HL-60/S4 treated with retinoic acid at 250 ng/mL for 4 days and 3 days (cell line): ENCODE data around the gene CD99L2.
"Not testable (repeated sequence)": the region's sequence is repeated elsewhere in the genome, so short reads cannot be mapped to it uniquely, and the experiment has no call there.

Source experiments
- in situ Hi-C: fragments of 300-500 bp; cut with MboI; formaldehyde crosslinking; loops from 2 replicates; pipeline ENCODE4 v1.7.0; 2022; ENCODE audit warnings: low sequenced_read_pairs

The CD99L2 gene

GRCh38 chrX:150897421-150898320 is 797 bp downstream of the CD99L2 start:
- in situ Hi-C loops = no loop called here

GRCh38 chrX:150896632-150897031 is 1.8 kb downstream of the CD99L2 start:
- in situ Hi-C loops = no loop called here

- in situ Hi-C loops = no loop called here
Measured at GRCh38 chrX:150893936-150894335, 4.5 kb downstream of the CD99L2 start.

GRCh38 chrX:150889131-150889530 is 9.3 kb downstream of the CD99L2 start:
- in situ Hi-C loops = no loop called here

GRCh38 chrX:150887906-150888465 is 10.5 kb downstream of the CD99L2 start:
- in situ Hi-C loops = no loop called here

GRCh38 chrX:150887268-150887667 is 11.2 kb downstream of the CD99L2 start:
- in situ Hi-C loops = not testable (repeated sequence)

- in situ Hi-C loops = no loop called here
Measured at GRCh38 chrX:150886381-150886780, 12.1 kb downstream of the CD99L2 start.

- in situ Hi-C loops = no loop called here
Measured at GRCh38 chrX:150880808-150881165, 17.7 kb downstream of the CD99L2 start.

- in situ Hi-C loops = no loop called here
Measured at GRCh38 chrX:150879855-150880807, 18.3 kb downstream of the CD99L2 start.

GRCh38 chrX:150875621-150876020 is 22.8 kb downstream of the CD99L2 start:
- in situ Hi-C loops = not testable (repeated sequence)

GRCh38 chrX:150874448-150874847 is 24.0 kb downstream of the CD99L2 start:
- in situ Hi-C loops = no loop called here

GRCh38 chrX:150873616-150874015 is 24.9 kb downstream of the CD99L2 start:
- in situ Hi-C loops = no loop called here

- in situ Hi-C loops = no loop called here
Measured at GRCh38 chrX:150872773-150873336, 25.6 kb downstream of the CD99L2 start.

- in situ Hi-C loops = no loop called here
Measured at GRCh38 chrX:150871341-150871811, 27.1 kb downstream of the CD99L2 start.

- in situ Hi-C loops = no loop called here
Measured at GRCh38 chrX:150870487-150871340, 27.8 kb downstream of the CD99L2 start.

- in situ Hi-C loops = no loop called here
Measured at GRCh38 chrX:150870029-150870428, 28.4 kb downstream of the CD99L2 start.

- in situ Hi-C loops = no loop called here
Measured at GRCh38 chrX:150869450-150869849, 29.0 kb downstream of the CD99L2 start.

GRCh38 chrX:150868625-150869024 is 29.8 kb downstream of the CD99L2 start:
- in situ Hi-C loops = no loop called here

GRCh38 chrX:150864127-150864526 is 34.3 kb downstream of the CD99L2 start:
- in situ Hi-C loops = no loop called here

GRCh38 chrX:150863191-150863590 is 35.3 kb downstream of the CD99L2 start:
- in situ Hi-C loops = no loop called here
